Frontal cortex (tissue), 4 donors: ENCODE measurements around the gene THTPA. TPM values are rescaled to one million over a fixed set of nuclear protein-coding genes. Genes with fewer than 3 reads are reported as not detected.
A peak's percentile ranks its signal among the peaks of the same experiment; 100 is the strongest.
"Not testable (repeated sequence)": the region's sequence is repeated elsewhere in the genome, so short reads cannot be mapped to it uniquely, and the experiment has no call there.

Source experiments
- DNase-seq, 2 donors: peaks; one replicate each; pipeline ENCODE4 v3.0.0; 2012; ENCODE audit warnings: low spot score in 2 of 2
- FAIRE-seq: peaks from 2 replicates; lab custom pipeline; 2012; peaks lifted over from hg19 to GRCh38; lab: Jason Lieb, UNC
- total RNA-seq: library from RNA; depleted of rRNA; stranded (reverse); fragments of >200 nt; gene quantifications from one replicate; pipeline ENCODE4 v1.2.3, GENCODE V29; 2014
- donor health status: control.
- donor health status: control.
- donor health status: control.

The THTPA gene
- total RNA-seq, 1 donor from 2014 or later, result 23.6 TPM

GRCh38 chr14:23579739-23580138 lies 23.7 kb downstream of the THTPA start:
- DNase-seq, result peak; percentile 15 to 22
- FAIRE-seq, result no peak

GRCh38 chr14:23580152-23580926 lies 24.3 kb downstream of the THTPA start:
- peak in 1 of 2 donors; percentile 6 for DNase-seq
- FAIRE-seq, result no peak

DNA sequence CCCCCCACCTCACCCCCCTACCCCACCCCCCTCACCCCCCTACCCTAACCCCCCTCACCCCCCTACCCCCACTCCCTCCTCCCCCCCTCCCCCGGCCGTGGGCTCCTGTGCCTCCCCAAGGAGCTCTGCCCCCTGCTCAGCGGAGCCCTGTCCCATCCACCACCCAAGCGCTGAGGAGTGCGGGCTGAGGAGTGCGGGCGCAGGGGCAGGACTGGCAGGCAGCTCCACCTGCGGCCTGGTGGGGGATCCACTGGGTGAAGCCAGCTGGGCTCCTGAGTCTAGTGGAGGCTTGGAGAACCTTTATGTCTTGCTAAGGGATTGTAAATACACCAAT lies 24.8 kb downstream of the THTPA start:
- DNase-seq (no peak), FAIRE-seq (no peak)

- DNase-seq, result peak in 1 of 2 donors; percentile 16
- FAIRE-seq, result no peak
Observed at GRCh38 chr14:23582906-23583760, 27.1 kb downstream of the THTPA start.

- not testable (repeated sequence) for FAIRE-seq, DNase-seq
Observed at GRCh38 chr14:23583761-23584526, 27.9 kb downstream of the THTPA start.

DNA sequence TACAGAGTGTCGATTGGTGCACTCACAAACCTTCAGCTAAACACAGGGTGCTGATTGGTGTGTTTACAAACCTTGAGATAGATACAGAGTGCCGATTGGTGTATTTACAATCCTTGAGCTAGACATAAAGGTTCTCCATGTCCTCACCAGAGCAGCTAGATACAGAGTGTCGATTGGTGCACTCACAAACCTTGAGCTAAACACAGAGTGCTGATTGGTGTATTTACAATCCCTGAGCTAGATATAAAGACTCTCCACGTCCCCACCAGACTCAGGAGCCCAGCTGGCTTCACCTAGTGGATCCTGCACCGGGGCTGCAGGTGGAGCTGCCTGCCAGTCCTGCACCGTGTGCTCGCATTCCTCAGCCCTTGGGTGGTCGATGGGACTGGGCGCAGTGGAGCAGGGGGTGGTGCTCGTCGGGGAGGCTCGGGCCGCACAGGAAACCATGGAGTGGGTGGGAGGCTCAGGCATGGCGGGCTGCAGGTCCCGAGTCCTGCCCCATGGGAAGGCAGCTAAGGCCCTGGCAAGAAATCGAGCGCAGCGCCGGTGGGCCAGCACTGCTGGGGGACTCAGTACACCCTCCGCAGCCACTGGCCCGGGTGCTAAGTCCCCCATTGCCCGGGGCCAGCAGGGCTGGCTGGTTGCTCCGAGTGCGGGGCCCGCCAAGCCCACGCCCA lies 28.6 kb downstream of the THTPA start:
- FAIRE-seq, DNase-seq: not testable (repeated sequence)

DNA sequence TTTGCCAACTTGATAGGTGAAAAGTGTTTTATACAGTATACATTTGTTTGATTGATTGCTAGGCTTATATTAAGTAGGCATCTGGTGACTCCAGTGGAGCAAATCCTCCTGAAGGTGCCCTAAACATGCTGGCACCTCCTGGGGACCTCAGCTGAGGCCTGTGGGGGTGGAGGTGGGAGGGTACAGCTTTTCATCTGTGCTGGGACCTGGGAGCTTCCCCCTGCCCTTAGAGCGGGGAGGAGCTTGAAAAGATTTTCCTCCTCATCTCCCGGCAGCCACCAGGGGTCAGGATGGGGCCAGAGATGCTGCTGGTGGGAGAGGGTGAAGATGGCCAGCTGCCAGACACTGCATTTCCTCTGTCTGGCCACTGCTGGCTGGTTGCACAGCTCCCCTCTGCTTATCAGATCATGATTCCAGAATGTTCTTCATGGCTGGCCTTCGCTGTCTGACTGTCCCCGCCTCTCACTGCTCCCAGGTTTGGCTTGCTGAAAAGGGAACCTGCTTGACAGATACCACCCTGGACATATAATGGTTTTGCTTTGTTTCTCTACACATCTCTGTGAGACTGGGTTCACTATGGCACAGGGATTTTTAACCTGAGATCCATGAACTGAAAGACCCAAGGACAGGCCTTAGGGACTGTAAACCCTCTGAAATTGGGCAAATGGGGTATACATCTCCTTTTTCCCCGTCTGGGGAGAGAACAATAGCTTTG lies 33.0 kb downstream of the THTPA start:
- DNase-seq, result peak; percentile 78 to 88
- no peak for FAIRE-seq

DNA sequence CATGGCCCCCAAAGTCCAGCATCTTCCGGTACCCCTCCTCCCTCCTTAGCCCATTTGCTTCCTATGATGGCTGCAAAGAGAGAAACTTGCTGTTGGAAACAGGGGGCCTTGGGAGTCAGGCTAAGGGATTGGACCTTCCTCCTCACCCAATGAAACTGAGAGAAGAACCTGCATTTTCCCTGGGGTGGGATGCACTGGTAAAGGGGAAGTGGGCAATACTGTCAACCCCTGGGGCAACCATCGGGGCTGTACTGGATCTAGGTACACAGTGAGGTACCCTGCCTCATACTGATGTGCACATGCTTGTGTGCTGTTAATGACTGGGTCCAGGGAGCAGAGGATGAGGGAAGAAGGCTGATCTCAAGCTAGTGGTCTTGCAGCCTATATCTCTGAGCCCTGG lies 33.5 kb downstream of the THTPA start:
- FAIRE-seq, result no peak
- DNase-seq, result no peak

- DNase-seq (no peak), FAIRE-seq (no peak)
Observed at GRCh38 chr14:23590198-23590597, 34.1 kb downstream of the THTPA start.

- DNase-seq, FAIRE-seq: not testable (repeated sequence)
Observed at GRCh38 chr14:23594191-23594590, 38.1 kb downstream of the THTPA start.

- FAIRE-seq (no peak), DNase-seq (no peak)
Observed at GRCh38 chr14:23600322-23600707, 44.2 kb downstream of the THTPA start.

- FAIRE-seq (no peak), DNase-seq (no peak)
Observed at GRCh38 chr14:23600806-23601205, 44.7 kb downstream of the THTPA start.

GRCh38 chr14:23601424-23601823 lies 45.4 kb downstream of the THTPA start:
- no peak for FAIRE-seq
- no peak for DNase-seq

DNA sequence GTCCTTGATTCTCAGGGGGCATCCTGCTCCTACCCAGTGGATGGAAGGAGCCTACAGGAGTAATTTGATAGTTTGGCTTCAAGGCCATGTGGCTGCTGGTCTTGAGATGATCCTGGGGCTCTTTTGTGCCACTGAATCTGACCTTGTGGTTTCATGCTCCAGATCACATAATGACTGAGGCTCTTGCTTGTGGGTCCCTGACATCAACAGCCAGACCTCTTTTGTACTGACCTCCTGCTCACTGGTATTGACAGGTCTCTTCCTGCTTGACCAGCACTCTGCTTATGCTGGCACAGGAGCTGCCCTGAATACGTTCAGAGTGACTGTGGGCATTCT lies 45.7 kb downstream of the THTPA start:
- FAIRE-seq (no peak), DNase-seq (no peak)

DNA sequence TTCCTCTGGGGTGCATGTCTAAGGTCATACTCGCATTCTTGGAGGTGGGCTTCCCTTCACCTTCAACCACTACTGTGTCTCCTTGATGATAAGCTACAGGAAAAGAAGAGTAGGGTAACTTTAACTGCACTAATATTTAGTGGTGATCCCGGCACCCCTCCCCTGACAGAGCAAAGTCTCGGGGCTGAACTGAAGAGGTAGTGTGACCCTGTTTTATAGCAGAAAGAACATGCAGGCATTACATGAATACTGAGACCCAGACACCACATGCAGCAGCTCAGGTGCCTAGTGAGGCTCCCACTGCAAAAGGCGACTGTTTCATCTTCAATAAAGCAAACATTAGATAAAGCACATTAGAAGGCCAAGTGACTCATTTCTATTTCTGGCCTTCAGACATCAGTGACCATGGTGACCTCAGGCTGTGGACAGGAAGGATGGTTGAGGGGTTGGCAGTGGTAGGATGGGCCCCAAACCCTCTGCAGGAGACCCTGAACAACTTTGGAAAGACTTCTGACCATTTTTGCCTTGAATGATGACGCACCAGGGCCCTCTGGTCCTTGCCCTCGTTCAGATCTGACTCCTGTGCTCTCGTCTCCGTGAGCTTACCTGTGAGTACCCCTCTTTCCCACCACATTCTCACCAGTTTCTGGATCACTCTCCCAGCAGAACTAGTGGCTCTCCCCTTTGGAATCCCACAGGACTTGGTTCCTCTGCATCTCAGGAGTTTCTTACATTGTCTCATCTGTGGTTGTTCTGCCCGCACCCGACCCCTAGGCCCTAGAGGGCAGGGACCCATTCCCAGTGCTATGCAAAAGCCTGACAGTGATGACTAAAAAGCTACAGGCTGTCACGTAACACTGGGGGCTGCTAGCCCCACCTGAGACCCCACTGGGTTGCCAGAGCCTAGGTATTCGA lies 46.4 kb downstream of the THTPA start:
- FAIRE-seq (no peak), DNase-seq (no peak)

- no peak for FAIRE-seq
- DNase-seq, result no peak
Observed at GRCh38 chr14:23603103-23603502, 47.0 kb downstream of the THTPA start.

DNA sequence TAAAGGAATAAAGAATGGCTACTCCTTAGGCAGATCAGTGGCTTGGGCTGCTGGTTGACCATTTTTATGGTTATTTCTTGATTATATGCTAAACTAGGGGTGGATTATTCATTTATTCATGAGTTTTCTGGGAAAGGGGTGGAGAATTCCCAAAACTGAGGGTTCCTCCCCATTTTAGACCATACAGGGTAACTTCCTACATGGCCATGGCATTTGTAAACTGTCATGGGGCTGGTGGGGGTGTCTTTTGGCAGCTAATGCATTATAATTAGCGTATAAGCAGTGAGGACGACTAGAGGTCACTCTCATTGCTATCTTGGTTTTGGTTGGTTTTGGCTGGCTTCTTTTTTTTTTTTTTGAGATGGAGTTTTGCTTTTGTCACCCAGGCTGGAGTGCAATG lies 48.1 kb downstream of the THTPA start:
- no peak for FAIRE-seq
- DNase-seq, result no peak

DNA sequence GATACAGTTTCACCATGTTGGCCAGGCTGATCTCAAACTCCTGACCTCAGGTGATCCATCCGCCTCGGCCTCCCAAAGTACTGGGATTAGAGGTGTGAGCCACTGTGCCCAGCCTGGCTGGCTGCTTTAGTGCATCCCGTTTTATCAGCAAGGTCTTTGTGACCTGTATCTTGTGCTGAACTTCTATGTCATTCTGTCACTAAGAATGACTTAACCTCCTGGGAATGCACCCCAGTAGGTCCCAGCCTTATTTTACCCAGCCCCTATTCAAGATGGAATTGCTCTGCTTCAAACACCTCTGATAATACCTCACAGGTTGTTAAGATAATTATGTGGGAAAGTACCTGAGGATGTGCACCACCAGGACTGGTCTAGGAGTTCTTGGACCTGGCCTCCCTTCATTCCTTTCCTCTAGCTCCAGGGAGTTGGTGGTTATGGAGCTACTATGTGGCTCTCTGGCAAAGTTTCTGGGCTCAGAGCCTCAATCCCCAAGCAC lies 48.7 kb downstream of the THTPA start:
- FAIRE-seq, result no peak
- no peak for DNase-seq
